ENCODE measurements around the gene SLCO2A1. TPM values are rescaled to one million over a fixed set of nuclear protein-coding genes. Genes with fewer than 3 reads are reported as not detected.

Gene SLCO2A1
- total RNA-seq, 1 donor from 2014 or later: 1.0 TPM

DNA sequence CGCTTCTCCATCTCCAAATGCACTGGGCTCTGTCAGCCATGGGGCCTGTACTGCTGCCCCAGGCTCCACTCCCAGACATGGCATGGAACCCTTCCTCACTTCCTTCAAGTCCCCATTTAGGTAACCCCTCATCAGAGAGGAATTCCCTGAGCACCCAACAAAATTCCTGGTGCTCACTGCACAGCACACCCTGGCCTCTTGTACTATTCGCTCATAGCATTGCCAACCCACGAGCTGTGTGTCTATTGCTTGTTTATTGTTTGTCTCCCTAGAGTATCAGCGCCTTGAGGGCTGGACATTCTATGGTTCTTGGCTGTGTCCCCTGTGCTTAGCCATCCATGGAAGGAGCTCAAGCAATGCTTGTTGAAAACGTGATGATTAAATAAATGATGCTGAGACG, 46.1 kb upstream of the SLCO2A1 start:
- no peak overlapping the region for H3K4me3 Mint-ChIP-seq (ENCODE audit: unreplicated experiment)
- peaks cover 7% of the 10 kb centered on the region for H3K4me1 Mint-ChIP-seq (ENCODE audit: low read depth)
- peaks cover 4% of the 10 kb centered on the region for H3K36me3 Mint-ChIP-seq (ENCODE audit: low read depth)
- H3K27ac Mint-ChIP-seq (ENCODE audit: unreplicated experiment): no peak overlapping the region
- no peak for DNase-seq (ENCODE audit: low spot score)
- TF ChIP-seq, protein P1, sequence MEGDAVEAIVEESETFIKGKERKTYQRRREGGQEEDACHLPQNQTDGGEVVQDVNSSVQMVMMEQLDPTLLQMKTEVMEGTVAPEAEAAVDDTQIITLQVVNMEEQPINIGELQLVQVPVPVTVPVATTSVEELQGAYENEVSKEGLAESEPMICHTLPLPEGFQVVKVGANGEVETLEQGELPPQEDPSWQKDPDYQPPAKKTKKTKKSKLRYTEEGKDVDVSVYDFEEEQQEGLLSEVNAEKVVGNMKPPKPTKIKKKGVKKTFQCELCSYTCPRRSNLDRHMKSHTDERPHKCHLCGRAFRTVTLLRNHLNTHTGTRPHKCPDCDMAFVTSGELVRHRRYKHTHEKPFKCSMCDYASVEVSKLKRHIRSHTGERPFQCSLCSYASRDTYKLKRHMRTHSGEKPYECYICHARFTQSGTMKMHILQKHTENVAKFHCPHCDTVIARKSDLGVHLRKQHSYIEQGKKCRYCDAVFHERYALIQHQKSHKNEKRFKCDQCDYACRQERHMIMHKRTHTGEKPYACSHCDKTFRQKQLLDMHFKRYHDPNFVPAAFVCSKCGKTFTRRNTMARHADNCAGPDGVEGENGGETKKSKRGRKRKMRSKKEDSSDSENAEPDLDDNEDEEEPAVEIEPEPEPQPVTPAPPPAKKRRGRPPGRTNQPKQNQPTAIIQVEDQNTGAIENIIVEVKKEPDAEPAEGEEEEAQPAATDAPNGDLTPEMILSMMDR (IDR thresholded peaks at IDR 0.05): no peak
- H3K9me3 Mint-ChIP-seq (ENCODE audit: low read depth): peaks cover 10% of the 10 kb centered on the region
- H3K27me3 Mint-ChIP-seq (ENCODE audit: low read depth): no peaks in the 10 kb centered on the region

DNA sequence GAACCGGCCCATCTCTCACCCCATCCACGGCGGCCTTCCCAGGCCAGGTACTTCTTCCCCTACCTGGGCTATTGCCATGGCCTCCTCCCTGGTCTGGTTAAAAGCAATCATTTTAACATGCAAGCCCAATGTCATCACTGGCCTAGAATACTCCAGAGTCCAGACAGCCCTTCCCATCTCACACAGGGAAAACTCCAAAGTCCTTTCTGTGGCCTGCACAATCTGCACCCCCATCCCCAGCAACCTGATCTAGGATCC, 45.8 kb upstream of the SLCO2A1 start:
- Mint-ChIP-seq H3K27me3 (ENCODE audit: low read depth) (no peaks in the 10 kb centered on the region), H3K36me3 (ENCODE audit: low read depth) (peaks cover 2% of the 10 kb centered on the region), H3K4me3 (ENCODE audit: unreplicated experiment) (no peak overlapping the region), H3K9me3 (ENCODE audit: low read depth) (peaks cover 8% of the 10 kb centered on the region), H3K4me1 (ENCODE audit: low read depth) (peaks cover 9% of the 10 kb centered on the region), H3K27ac (ENCODE audit: unreplicated experiment) (no peak overlapping the region)
- TF ChIP-seq, protein P1 (IDR thresholded peaks at IDR 0.05): no peak
- DNase-seq (ENCODE audit: low spot score): no peak

DNA sequence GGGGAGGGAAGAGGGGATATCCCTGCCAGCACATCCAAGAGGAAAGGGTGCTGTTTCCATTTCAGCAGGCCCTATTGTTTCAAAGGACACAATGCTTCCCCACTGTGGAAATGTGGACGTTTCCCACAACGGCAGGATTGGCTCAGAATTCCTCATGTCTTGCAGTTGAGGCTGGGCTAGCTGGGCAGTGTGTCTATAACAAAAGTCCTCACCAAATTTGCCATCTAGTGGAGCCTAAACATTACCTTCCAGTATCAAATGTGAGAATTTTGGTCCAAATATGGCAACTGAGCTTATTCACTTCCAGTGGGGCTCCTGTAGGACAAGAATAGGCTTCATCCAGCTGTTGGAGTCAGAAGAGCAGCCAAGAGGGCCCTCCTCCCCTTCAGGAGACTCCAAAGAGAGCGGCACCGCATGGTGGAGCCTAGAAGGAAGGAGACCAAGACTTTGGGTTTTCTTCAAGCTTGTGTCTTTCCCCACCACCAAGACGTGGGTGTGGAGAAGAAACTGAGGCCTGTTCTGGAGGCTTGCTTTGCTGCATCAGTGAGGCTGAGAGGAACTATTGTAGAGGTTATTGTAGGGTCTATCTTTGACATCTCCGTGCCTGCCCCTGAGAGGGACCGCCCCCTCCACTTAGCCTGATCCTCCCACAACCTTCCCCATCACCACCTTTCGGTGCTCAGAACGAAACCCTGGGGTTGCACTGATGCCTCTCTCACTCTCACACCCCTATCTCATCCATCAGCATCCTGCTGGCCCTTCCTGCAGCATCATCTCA, 45.3 kb upstream of the SLCO2A1 start:
- Mint-ChIP-seq H3K9me3 (ENCODE audit: low read depth) (peaks cover 6% of the 10 kb centered on the region), H3K27ac (ENCODE audit: unreplicated experiment) (no peak overlapping the region), H3K4me3 (ENCODE audit: unreplicated experiment) (no peak overlapping the region), H3K27me3 (ENCODE audit: low read depth) (no peaks in the 10 kb centered on the region), H3K36me3 (ENCODE audit: low read depth) (peaks cover 2% of the 10 kb centered on the region), H3K4me1 (ENCODE audit: low read depth) (peaks cover 9% of the 10 kb centered on the region)
- DNase-seq (ENCODE audit: low spot score): no peak
- TF ChIP-seq, protein P1 (IDR thresholded peaks at IDR 0.05): no peak

DNA sequence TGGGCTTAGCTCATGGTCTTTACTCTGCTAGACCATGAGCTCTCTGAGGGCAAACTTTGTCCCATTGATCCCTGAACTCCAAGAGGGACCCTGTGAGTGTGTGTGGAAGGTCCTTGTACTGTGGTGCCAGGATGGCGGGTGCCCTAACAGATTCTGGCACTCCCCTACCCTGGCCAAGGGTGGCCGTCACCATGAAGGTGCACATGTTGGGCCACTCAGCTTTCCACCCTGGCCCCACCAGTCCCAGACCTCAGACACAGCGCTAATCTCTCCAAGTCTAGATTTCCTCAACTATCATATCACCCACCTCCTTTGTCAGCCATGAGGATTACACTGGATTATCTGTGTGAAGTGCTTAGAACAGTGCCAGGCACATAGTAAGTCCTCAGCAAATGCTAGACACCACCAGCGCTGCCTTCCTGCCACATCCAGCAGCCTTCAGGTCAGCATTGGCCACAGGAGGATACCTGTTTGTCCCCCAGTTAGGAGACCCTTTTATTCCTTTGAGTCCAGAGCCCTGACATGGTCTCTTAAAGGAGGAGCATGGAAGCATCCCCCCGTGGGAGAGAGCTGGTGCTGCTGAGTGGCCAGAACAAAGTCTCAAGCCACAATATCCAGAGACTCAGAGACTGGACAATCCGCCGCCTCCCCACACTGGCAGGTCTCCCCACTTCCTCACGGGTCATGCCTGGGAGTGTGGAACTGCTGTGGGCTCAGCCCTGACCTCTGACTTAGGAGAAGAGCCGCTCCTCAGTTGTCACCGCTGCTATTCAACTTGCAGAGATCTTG, 44.5 kb upstream of the SLCO2A1 start:
- Mint-ChIP-seq H3K36me3 (ENCODE audit: low read depth) (no peaks in the 10 kb centered on the region), H3K27me3 (ENCODE audit: low read depth) (no peaks in the 10 kb centered on the region), H3K9me3 (ENCODE audit: low read depth) (peaks cover under 1% of the 10 kb centered on the region), H3K4me3 (ENCODE audit: unreplicated experiment) (no peak overlapping the region), H3K27ac (ENCODE audit: unreplicated experiment) (no peak overlapping the region), H3K4me1 (ENCODE audit: low read depth) (peaks cover 9% of the 10 kb centered on the region)
- TF ChIP-seq, protein P1 (IDR thresholded peaks at IDR 0.05): no peak
- no peak for DNase-seq (ENCODE audit: low spot score)

DNA sequence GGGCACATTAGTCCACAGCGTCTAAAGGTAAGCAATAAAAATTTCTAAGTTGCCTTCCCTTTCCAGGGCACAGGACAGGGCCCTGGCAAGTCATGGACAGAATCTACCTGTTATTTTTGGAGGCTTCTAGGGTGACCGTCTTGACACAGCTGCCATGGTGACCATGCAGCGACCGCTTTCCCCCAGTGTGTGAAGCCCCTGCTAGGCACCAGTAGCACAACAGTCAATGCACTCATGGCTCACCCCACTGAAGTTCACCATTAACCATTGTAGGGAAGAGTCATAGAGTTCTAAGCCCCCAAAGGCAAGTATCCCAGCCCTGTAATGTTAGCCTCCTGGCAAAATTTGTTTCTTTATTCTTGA, 43.8 kb upstream of the SLCO2A1 start:
- H3K27ac Mint-ChIP-seq (ENCODE audit: unreplicated experiment): no peak overlapping the region
- TF ChIP-seq, protein P1 (IDR thresholded peaks at IDR 0.05): no peak
- DNase-seq (ENCODE audit: low spot score): no peak

More for the DNA sequence above, 43.8 kb upstream of the SLCO2A1 start:
- H3K27me3 Mint-ChIP-seq (ENCODE audit: low read depth): no peaks in the 10 kb centered on the region
- no peak overlapping the region for H3K4me3 Mint-ChIP-seq (ENCODE audit: unreplicated experiment)
- H3K4me1 Mint-ChIP-seq (ENCODE audit: low read depth): peaks cover 9% of the 10 kb centered on the region
- no peaks in the 10 kb centered on the region for H3K9me3 Mint-ChIP-seq (ENCODE audit: low read depth)
- H3K36me3 Mint-ChIP-seq (ENCODE audit: low read depth): no peaks in the 10 kb centered on the region
